Muscle of arm (tissue), 12 donors: ENCODE results near the gene IST1. TPM values are rescaled to one million over a fixed set of nuclear protein-coding genes. Genes with fewer than 3 reads are reported as not detected.

Experiments used
- DNase-seq: peaks from one replicate; pipeline ENCODE4 v3.0.0-alpha.2; 2013
- polyA plus RNA-seq, 12 donors: library from polyadenylated mRNA; unstranded; fragments of 120-200 nt; gene quantifications; one replicate each; pipeline ENCODE4 v1.2.1, GENCODE V29; 2013; ENCODE audit not compliant: insufficient read length in 12 of 12

Gene IST1
- polyA plus RNA-seq, 12 donors: 118 to 236 (median 170) TPM; not detected in 1

DNA sequence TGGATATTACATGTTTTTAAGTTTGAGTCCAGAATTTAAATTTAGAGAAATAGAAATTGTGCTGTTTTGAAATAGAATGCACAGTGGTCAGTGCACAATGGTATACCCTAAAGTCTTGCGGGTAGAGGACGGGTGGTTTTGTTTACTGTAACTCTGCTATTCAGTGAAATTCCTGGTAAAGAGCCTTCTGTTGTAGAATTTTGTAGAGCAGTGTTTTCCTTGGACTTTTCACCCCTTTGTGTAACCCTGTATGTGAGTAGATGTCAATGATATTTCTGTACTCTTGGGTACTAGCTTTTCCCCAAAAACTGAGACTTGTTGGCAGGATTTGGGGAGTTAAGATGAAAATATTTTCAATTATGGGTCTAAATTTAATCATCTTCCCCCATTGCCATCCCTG, 19.5 kb downstream of the IST1 start:
- no peak for DNase-seq

DNA sequence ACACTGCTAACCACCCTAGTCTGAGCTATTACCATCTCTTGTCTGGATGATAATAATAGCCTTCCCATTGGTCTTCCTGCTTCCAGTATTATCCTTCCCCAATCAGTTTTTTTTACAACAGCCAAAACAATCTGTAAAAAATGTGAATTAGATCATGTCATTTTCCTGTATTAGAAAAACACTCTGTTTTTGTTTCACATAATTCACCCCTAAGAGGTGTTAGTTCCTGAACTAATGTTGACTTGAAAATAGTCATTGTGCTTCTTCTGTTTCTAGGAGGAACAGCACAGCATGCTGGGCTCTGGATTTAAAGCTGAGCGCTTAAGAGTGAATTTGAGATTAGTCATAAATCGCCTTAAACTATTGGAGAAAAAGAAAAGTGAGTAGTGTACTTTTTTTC, 20.0 kb downstream of the IST1 start:
- no peak for DNase-seq

DNA sequence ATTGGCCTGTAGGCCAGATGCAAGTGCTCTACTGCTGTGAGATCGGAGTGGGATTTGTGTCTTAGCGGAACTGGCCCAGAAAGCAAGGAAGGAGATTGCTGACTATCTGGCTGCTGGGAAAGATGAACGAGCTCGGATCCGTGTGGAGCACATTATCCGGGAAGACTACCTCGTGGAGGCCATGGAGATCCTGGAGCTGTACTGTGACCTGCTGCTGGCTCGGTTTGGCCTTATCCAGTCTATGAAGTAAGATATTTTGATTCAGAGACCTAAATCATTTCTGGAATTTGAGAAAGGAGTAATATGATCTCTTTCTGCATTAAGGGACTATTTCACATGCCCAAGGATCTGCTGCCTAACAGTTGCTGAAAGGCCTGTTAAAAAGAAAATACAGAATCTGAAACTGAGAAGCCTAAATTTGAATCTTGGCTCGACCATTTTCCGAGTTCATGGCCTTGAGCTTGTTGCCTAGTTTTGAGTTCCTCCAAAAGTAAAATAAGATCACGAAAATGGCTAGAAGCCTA, 21.1 kb downstream of the IST1 start:
- DNase-seq: no peak

DNA sequence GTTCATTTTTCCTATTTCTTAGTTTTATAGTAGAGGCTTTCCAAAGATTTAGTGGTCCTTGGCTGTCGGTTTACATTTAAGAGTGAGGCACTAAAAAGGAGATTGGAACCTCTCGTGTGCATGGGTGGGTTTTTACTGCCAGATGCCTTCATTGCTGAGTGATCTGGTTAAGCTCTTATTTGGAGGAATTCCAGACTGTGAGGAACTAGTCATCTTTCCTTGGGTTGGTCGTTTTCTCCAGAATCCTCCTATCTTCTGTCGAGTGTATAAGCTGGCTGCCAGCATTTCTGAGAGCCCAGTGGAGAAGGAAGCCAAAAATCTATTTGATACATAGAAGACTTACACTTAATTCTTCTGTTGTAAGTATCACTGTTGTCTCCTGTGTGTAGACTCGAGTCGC, 22.6 kb downstream of the IST1 start:
- no peak for DNase-seq

DNA sequence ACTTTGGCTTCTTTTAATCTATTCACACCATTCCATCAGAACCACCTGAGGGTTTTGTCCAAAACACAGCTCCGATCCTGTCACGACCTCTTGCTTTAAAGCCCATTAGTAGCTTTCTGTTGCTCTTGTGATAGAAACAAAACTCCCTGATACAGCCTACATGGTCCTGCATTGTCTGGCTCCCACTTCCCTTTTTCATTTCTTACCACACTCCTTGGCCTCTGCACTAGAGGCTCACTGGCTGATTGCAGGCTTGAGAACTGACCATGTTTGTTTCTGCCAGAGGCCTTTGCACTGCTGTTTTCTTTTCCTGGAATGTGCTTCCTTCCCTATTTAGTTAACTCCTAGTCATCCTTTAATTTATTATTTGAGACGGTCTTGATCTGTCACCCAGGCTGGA, 23.7 kb downstream of the IST1 start:
- DNase-seq: no peak

DNA sequence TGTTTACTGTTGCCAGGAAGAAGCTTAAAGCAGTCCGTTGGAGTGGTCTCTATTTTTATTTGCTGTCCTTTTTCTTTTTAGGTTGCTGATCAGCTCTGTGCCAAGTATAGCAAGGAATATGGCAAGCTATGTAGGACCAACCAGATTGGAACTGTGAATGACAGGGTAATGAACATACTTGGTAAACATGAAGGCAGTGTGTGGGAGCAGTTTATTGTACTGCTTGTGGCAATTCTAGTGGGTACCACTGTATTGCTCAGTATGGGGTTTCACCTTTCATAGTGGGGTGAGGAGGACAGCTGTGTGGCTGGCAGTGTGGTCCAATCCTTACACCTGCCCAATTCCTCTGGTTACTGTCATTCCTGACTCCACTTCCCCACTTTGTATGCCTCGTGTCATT, 25.3 kb downstream of the IST1 start:
- DNase-seq: no peak

DNA sequence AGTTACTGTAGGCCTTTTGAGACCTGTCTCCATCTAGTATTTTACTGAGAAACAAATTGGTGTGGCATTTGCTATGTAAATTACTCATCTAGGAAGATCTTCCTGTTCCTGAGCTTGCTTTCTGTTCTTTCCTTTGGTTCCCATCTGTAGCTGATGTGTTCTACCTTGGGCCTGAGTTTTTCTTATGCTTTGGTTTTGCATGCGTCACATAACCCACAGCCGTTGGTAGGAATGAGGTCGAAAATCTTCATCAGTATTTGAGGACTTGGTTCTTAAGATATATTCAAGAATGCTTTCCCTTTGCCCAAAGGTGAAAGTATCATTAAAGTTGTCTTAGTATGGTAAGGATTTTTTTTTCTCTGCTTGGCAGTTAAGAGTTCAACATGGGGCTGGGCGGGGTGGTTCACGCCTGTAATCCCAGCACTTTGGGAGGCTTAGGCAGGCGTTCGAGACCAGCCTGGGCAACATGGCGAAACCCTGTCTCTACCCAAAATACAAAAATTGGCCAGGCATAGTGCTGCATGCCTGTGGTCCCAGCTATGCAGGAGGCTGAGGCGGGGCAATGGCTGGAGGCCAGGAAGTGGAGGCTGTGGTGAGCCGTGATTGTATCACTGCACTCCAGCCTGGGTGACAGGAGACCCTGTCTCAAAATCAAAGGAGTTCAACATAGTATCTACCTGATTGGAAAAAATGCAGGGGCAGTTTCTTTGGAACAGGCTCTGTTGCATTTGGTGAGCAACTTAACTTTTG, 28.8 kb downstream of the IST1 start:
- no peak for DNase-seq

DNA sequence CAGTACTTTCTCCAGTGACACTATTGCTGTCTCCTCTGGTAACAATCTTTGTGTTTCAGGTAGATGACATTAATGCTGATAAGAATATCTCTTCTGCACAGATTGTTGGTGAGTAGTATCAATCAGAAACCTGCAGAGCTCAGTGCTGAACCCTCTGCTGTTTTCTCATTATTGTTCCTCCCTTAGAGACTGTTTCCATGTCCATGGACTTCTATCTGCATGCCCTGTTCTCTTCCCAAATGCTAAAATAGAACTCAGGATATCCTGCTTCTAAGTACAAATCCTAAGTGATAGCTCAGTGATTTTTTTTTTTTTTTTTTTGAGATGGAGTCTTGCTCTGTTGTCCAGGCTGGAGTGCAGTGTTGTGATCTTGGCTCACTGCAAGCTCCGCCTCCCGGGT, 29.4 kb downstream of the IST1 start:
- DNase-seq: no peak

DNA sequence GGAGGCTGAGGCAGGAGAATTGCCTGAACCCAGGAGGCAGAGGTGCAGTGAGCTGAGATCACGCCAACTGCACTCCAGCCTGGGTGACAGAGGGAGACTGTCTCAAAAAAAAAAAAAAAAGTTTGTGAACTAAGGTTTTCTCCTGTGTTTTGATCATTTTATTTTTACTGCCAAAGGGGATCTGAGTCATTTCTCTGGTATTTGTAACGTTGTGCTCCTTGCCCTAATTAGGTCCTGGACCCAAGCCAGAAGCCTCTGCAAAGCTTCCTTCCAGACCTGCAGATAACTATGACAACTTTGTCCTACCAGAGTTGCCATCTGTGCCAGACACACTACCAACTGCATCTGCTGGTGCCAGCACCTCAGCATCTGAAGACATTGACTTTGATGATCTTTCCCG, 32.1 kb downstream of the IST1 start:
- DNase-seq: peak; percentile 12

DNA sequence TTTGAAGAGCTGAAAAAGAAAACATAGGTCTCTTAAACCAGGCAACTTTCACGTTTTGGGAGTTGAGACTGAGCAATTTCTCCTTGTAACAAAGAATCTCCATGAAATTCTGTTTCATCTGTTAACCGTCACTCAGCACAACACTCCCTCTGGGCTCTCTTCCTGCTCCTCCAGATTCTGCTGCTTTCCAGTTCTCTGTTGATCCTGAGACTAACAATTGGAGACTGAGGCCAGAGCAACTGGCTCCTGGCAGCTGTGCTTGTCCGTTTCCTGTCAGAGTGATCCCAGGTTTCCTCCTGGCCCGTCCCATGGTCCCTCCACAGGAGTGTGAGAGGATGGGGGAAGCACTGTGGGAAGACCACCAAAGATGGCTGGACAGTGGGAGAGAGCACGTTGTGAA, 32.5 kb downstream of the IST1 start:
- no peak for DNase-seq

DNA sequence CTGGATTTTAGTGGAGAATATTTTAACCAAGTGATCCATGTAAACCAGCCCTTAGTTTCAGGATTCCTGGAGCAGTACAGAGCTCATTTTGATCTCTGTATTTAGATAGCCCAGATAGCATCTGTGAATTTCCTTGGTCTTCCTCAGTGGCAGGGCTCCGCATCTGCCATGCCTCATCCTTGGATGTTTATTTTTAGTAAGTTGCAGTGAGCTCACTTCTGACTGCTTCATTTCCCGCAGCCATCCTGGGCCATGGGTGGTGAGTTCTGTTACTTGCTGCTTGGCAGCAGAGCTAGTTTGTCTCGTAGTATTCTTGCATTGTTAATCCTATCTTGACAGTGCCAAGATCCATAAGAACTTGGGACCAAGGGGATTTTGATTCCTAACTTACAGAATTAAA, 33.7 kb downstream of the IST1 start:
- peak; percentile 7 for DNase-seq

DNA sequence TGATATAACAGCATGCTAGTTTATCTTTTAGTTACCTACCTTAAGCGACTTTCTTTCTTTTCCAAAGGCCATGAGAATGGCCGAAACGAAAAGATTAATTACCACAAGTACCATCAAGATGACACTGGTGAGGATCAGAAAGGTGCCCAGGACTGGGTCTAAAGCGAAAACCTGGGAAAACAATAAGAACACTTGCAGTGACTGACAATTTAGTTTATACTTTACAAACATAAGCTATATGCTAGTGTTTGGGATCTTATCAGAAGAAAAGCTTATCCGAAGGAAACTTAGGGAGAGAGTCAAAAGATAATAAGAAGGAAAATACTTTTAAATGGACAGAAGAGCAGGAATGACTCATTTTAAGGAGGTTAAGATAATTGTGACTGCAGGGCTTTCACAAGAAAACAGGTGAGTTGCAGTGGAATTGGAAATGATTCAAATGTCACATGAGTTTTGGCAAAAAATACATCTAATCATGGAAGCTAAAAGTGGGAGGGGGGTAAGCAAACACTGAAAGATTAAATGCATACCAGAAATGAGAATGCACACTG, 34.8 kb downstream of the IST1 start:
- no peak for DNase-seq

DNA sequence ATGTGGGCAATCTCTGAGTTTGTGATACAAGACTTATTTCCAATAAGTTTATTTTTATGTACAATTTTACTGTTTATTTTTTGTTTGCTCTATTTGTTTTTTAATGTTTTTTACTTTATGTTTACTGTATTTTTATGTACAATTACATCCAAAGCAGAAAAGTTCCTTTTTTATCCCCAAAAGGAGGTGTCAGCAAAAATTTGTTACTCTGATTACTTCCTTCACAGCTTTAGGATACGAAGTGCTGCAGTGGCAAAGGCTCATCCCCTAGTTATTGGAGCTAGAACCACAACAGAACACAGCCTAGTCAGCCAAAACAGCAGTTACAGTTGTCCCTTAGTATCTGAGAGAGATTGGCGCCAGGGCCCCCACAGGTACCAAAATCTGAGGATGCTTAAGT, 35.7 kb downstream of the IST1 start:
- DNase-seq: no peak

DNA sequence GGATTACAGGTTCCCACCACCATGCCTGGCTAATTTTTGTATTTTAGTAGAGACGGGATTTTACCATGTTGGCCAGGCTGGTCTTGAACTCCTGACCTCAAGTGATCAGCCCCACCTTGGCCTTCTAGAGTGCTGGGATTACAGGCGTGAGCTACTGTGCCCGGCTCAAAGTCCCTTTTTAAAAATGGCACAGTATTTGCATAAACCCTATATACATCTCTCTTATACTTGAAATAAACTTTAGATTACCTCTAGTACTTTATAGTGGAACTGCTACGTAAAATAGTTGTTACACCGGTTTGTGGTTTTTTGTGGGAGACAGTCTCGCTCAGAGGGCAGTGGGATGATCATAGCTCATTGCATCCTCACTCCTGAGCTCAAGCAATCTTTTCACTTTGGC, 36.3 kb downstream of the IST1 start:
- DNase-seq: no peak

DNA sequence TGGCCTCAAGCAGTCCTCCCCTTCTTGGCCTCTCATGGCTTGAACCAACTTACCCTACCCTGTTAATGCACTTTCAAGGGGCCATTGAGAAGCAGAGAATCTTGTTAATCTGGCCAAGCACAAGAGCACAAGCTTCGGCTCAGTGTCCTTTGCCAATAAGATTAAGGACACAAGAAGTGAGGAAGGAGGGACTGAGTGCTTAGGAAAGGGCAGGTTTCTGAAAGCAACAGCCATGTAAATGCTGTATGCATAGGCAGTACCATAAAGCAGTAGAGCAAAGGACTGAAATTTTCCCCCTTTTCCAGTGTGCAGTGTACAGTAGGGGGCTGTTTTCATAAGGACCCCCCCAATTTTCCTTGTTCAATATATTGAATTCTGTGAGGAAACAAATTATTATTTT, 37.7 kb downstream of the IST1 start:
- DNase-seq: no peak

DNA sequence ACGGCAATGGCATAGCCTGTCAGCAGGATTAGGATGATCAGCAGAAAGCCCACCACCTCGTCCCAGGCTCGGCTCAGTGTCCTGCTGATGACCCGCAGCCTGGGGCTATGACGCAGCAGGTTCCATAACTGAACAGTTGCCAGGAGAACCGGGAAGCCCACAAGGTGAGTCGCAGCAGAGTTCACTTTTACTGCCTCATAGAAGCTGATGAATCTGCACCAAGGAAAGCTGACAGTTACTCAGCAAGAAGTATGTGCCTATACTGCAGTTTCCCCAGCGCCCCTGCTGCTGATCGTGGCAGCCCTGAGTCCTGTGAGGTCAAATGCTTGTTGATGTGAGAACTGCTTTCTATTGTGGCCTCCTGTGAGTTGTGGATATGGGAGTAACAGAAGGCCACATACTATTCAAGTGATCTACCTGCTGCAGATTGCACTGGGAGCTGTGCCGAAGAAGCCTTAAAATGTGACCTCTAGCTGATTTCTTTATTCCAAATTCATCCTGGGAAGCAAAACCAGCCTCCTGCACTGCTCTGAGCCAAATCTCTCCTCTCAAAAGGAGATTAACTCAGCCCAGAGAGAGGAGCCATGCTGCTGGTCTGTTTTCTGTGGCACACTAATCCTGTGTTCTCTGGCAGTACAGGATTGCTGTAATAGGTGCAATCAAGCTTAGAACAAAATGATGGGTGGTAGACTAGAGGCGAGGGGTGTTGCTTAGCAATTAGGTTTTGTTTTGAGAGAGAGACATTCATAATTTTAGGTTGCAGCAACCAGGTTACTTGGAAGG, 38.8 kb downstream of the IST1 start:
- no peak for DNase-seq

DNA sequence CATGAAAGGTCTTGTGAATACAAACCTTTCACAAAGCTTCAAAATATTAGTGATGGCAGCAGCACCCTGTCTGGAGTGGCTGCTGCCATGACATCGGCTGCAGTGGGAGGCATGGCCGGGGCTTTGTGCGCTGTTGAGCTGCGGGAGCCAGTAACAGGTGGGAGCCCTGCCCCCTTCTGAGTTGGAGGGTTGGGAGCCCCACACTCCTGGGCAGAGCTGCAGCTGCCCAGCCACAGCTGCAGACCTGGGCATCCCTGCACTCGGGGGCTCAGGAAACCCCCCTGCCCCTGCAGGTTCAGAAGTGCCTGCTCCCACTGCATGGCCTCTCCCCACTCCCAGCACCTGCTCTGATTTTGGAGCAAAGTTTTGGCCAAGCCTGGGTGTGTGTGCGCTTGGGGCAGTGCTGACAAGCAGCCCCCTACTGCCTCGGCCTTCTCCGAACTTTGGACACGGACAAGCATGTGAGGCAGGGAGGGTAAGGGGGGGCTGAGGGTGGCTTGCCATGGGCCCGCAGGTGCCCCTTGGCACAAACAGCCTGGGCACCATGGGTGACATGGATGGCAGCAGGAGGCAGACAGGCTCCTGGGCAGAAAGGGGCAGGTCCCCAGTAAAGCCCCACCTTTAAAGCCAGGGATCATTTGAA, 42.7 kb downstream of the IST1 start:
- no peak for DNase-seq

DNA sequence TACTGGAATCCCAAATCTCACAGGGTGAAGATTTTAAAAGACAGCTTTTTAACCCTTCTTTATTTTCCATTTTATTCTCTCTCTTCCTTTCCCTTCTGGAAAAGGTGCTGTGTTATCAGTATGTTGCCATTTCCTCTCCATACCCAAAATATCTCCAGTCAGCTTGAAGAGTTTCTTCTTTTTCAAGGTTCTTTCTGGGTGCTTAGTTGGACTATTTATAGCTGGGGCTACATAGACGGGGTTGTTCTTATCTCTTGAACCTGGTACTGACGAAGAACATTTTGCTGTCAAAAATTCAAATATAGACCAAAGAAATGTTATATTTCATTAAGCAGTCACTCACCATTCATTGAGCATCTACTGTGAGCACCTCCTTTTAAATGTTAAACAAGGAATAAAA, 48.6 kb downstream of the IST1 start:
- DNase-seq: no peak

DNA sequence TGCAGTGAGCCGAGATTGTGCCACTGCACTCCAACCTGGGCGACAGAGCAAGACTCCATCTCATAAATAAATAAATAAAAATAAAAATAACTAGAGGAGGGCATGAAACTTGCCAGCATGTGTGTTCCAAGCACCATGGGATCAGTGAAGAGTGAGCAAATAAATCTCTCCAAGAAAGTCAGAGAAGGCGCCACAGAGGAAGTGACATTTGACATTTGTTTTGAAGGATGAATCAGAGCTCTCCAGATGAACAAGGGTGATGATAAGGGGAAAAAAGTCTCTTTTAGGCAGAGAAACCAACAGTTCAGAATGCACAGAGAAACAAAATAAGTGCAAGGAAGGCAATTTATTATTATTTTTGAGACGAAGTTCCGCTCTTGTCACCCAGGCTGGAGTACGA, 50.3 kb downstream of the IST1 start:
- no peak for DNase-seq

DNA sequence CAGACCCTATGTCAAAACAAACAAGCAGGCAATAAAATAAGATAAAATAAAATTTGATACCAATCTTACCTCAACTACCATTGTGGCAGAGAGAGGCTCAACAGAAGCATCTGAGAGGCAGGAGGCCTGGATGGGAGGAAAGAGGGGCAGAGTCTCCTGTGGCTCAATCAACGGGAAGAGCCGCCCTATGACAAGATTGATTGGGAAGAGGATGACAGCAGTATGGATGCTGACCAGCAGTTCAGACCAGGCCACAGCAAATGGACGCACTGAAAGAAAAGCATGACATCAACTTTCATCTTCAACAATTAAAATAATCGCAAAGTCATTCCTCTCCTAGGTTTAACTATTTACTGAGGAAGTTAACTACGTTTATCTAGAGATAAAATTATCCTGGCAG, 57.5 kb downstream of the IST1 start:
- no peak for DNase-seq

DNA sequence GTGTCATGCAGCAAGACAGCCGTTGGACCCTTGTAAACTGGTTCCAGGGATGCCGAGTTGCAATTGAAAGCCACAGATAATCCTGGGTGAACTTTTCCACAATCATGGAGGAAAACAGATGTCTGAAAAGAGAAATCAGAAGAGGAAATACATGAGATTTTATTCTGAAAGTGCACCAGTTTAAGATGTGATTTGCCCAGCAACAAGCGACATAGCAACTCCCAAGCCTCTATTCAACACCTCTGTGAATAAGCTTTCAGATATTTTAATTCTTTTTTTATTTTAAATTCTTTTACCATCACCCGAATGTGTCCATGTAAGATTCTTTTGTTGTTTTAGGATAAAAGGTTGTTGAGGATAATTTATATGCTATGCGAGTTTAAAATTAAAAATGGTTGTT, 58.8 kb downstream of the IST1 start:
- no peak for DNase-seq

DNA sequence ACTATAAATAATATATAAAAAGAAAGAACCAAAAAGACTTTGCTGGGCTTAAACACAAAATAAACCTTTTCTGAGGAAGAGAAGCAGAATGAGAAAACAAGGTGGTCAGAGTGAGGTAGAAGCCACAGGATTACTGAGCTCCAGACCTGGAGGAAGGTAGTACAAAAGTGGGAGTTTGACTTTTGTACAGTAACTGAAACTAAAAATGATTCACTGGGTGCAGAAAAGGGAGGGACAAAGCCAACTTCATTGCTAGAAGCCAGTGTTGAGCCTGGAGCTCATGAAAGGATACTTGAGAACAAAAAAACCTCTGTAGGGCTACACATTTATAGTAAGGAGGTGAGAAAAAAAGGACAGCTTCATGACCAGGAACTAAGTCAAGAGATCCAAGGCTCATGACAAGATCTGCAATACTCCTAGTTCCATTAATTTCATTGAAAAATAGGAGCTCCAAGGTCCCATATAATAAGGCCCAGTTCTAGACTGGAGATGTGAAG, 59.4 kb downstream of the IST1 start:
- no peak for DNase-seq
